Osteocyte (in vitro differentiated cells): ENCODE data around the gene TPST2. TPM values are rescaled to one million over a fixed set of nuclear protein-coding genes. Genes with fewer than 3 reads are reported as not detected.

Experiments used
- DNase-seq: peaks from one replicate; pipeline ENCODE4 v3.0.0; 2021; ENCODE audit warnings: mixed read lengths; ENCODE audit not compliant: unreplicated experiment; ENCODE audit errors: extremely low spot score
- H3K27ac Mint-ChIP-seq: one replicate; pipeline ENCODE4 v1.8.0; 2021; ENCODE audit warnings: mild to moderate bottlenecking, mixed read lengths; ENCODE audit not compliant: unreplicated experiment
- H3K27me3 Mint-ChIP-seq: one replicate; pipeline ENCODE4 v1.8.0; 2021; ENCODE audit warnings: mixed read lengths; ENCODE audit not compliant: unreplicated experiment
- H3K36me3 Mint-ChIP-seq: one replicate; pipeline ENCODE4 v1.8.0; 2021; ENCODE audit warnings: mixed read lengths; ENCODE audit not compliant: unreplicated experiment
- H3K4me1 Mint-ChIP-seq: one replicate; pipeline ENCODE4 v1.8.0; 2021; ENCODE audit warnings: mixed read lengths; ENCODE audit not compliant: unreplicated experiment
- H3K4me3 Mint-ChIP-seq: one replicate; pipeline ENCODE4 v1.8.0; 2021; ENCODE audit warnings: mild to moderate bottlenecking, moderate library complexity, mixed read lengths; ENCODE audit not compliant: unreplicated experiment
- H3K9me3 Mint-ChIP-seq: one replicate; pipeline ENCODE4 v1.8.0; 2021; ENCODE audit warnings: mixed read lengths; ENCODE audit not compliant: unreplicated experiment
- total RNA-seq: library from RNA; stranded (reverse); gene quantifications from 2 replicates; pipeline ENCODE4 v1.2.1, GENCODE V29; 2021
- TF ChIP-seq, protein P1 (sequence below): fragments of 200-600 bp; sonication (generic); IDR thresholded peaks from 2 replicates; pipeline ENCODE4 v1.5.0; 2021; ENCODE audit warnings: antibody characterized with exemption, mild to moderate bottlenecking, moderate library complexity

The TPST2 gene
- total RNA-seq, 1 donor from 2014 or later, result 16.3 TPM

DNA sequence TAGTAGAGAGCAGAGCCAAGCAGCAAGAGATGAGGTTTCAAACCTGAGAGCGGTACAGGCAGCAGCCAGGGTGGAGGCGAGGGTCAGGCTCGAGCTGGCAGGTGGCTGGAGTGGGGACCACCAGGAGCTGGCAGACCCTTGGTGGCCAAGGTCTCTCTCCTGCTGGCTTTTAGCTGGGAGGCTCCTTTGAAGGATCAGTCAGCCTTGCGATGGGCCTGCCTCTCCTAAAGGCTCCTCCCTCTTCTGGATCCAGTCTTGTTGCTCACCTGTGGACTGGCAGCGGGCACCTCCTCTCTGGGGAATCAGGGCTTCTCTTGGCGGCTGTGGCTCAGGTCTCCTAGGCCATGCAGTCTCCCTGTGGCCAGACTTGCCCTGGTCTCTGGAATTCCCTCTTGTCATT is 24.8 kb downstream of the TPST2 start:
- H3K9me3 Mint-ChIP-seq, result no peaks in the 10 kb centered on the region
- H3K4me3 Mint-ChIP-seq, result no peak overlapping the region
- TF ChIP-seq, protein P1, sequence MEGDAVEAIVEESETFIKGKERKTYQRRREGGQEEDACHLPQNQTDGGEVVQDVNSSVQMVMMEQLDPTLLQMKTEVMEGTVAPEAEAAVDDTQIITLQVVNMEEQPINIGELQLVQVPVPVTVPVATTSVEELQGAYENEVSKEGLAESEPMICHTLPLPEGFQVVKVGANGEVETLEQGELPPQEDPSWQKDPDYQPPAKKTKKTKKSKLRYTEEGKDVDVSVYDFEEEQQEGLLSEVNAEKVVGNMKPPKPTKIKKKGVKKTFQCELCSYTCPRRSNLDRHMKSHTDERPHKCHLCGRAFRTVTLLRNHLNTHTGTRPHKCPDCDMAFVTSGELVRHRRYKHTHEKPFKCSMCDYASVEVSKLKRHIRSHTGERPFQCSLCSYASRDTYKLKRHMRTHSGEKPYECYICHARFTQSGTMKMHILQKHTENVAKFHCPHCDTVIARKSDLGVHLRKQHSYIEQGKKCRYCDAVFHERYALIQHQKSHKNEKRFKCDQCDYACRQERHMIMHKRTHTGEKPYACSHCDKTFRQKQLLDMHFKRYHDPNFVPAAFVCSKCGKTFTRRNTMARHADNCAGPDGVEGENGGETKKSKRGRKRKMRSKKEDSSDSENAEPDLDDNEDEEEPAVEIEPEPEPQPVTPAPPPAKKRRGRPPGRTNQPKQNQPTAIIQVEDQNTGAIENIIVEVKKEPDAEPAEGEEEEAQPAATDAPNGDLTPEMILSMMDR, result no peak
- peaks cover 1% of the 10 kb centered on the region for H3K36me3 Mint-ChIP-seq
- no peak overlapping the region for H3K27ac Mint-ChIP-seq
- no peak for DNase-seq
- peaks cover 4% of the 10 kb centered on the region for H3K4me1 Mint-ChIP-seq
- no peaks in the 10 kb centered on the region for H3K27me3 Mint-ChIP-seq

- Mint-ChIP-seq H3K27me3 (no peaks in the 10 kb centered on the region), H3K4me1 (peaks cover 4% of the 10 kb centered on the region), H3K36me3 (peaks cover 1% of the 10 kb centered on the region), H3K4me3 (no peak overlapping the region), H3K27ac (no peak overlapping the region), H3K9me3 (no peaks in the 10 kb centered on the region)
- TF ChIP-seq, protein P1, result no peak
- DNase-seq, result no peak
Observed at GRCh38 chr22:26564672-26565071, 25.3 kb downstream of the TPST2 start.

GRCh38 chr22:26564181-26564580 is 25.8 kb downstream of the TPST2 start:
- H3K4me3 Mint-ChIP-seq, result no peak overlapping the region
- TF ChIP-seq, protein P1, result no peak
- H3K27ac Mint-ChIP-seq, result no peak overlapping the region
- no peaks in the 10 kb centered on the region for H3K9me3 Mint-ChIP-seq
- DNase-seq, result no peak
- H3K27me3 Mint-ChIP-seq, result no peaks in the 10 kb centered on the region
- H3K36me3 Mint-ChIP-seq, result peaks cover 1% of the 10 kb centered on the region
- H3K4me1 Mint-ChIP-seq, result peaks cover 4% of the 10 kb centered on the region

GRCh38 chr22:26563022-26563421 is 26.9 kb downstream of the TPST2 start:
- H3K4me1 Mint-ChIP-seq, result peaks cover 6% of the 10 kb centered on the region
- no peaks in the 10 kb centered on the region for H3K9me3 Mint-ChIP-seq
- peaks cover 1% of the 10 kb centered on the region for H3K36me3 Mint-ChIP-seq
- H3K4me3 Mint-ChIP-seq, result no peak overlapping the region
- H3K27me3 Mint-ChIP-seq, result no peaks in the 10 kb centered on the region
- no peak for DNase-seq
- no peak overlapping the region for H3K27ac Mint-ChIP-seq
- TF ChIP-seq, protein P1, result no peak

DNA sequence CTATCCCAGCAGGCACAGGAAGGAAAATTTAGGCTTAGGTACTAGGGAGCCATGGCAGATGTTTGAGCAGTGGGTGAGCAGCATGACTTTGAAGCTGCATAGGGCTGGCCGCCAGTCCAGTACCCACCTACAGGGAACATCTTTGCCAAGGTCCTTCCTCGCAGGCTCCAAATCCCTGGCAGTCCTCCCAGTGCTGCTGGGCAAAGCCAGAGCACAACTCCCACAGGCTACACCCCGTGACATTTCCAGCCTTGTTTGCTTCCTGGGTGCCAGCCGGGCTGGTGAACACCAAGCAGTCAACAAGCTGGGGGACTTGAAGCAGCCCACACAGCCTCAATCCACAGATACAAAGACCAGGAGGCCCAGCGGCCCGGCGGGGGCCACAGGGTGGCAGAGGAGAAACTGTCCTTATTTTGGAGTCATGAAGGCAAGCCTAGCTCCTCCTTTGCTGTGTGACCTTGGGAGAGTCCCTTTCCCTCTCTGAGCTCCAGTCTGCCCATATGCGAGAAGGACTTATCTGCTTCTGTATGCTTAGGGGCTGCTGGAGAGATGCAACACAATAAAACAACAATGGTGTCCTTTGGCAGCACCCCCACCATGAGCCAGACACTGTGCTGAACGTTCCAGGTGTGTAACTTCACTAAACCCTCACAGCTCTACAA is 28.0 kb downstream of the TPST2 start:
- Mint-ChIP-seq H3K36me3 (peaks cover 1% of the 10 kb centered on the region), H3K4me1 (peaks cover 11% of the 10 kb centered on the region), H3K27ac (no peak overlapping the region), H3K4me3 (no peak overlapping the region), H3K9me3 (no peaks in the 10 kb centered on the region), H3K27me3 (no peaks in the 10 kb centered on the region)
- no peak for DNase-seq
- TF ChIP-seq, protein P1, result no peak
